Stimulated activated naive CD8-positive, alpha-beta T cell treated with anti-CD3 and anti-CD28 coated beads, Interleukin-15, amount 100 ng/mL, for 72 hours (primary cell): Measurements from ENCODE around the gene C4orf36.

Experiments used
- ATAC-seq: fragments of 150-1000 bp; cut with Tn5 transposase; 2 replicates; pipeline ENCODE4 v1.10.0; 2021; ENCODE audit warnings: mild to moderate bottlenecking, moderate library complexity
- DNase-seq, 2 donors: peaks; one replicate each; pipeline ENCODE4 v3.0.0; 2021 to 2022
- H3K27ac Mint-ChIP-seq, 2 donors: one replicate each; pipeline ENCODE4 v1.8.0; 2022; ENCODE audit warnings: mild to moderate bottlenecking in 2 of 2, mixed read lengths in 2 of 2, moderate library complexity in 2 of 2
- H3K27me3 Mint-ChIP-seq: one replicate; pipeline ENCODE4 v1.8.0; 2022; ENCODE audit warnings: mixed read lengths
- H3K4me1 Mint-ChIP-seq: one replicate; pipeline ENCODE4 v1.8.0; 2022; ENCODE audit warnings: mild to moderate bottlenecking, mixed read lengths
- H3K4me3 Mint-ChIP-seq, 2 donors: one replicate each; pipeline ENCODE4 v1.8.0; 2022; ENCODE audit warnings: mild to moderate bottlenecking in 2 of 2, mixed read lengths in 2 of 2, moderate library complexity in 1 of 2
- H3K9me3 Mint-ChIP-seq, 2 donors: one replicate each; pipeline ENCODE4 v1.8.0; 2022; ENCODE audit warnings: mixed read lengths in 2 of 2

The C4orf36 gene

GRCh38 chr4:86891762-86892635 is at the start of gene C4orf36:
Gene C4orf36 (minus strand): TSS chr4:86892422. CDS start chr4:86891520, 902 bp downstream.
- ATAC-seq (peak; percentile 81), DNase-seq (peak; percentile 24 to 32)
- H3K27ac Mint-ChIP-seq = peak within 1 kb of the TSS in 1 of 2 donors; percentile 21
- no peaks in the 10 kb centered on the region for H3K4me1 Mint-ChIP-seq
- H3K4me3 Mint-ChIP-seq = peak within 1 kb of the TSS; percentile 77 to 78
- no peaks in the 10 kb centered on the region for H3K9me3 Mint-ChIP-seq
- peaks cover 32% of the 10 kb centered on the region for H3K27me3 Mint-ChIP-seq

- H3K9me3 Mint-ChIP-seq = no peaks in the 10 kb centered on the region
- H3K4me3 Mint-ChIP-seq = no peak overlapping the region
- no peak overlapping the region for H3K27ac Mint-ChIP-seq
- no peak for DNase-seq
- peaks cover 57% of the 10 kb centered on the region for H3K4me1 Mint-ChIP-seq
- H3K27me3 Mint-ChIP-seq = no peaks in the 10 kb centered on the region
- ATAC-seq = no peak
These were observed 48.8 kb upstream of the C4orf36 start for GRCh38 chr4:86940920-86941460.

- DNase-seq (peak; percentile 20 to 45), ATAC-seq (peak; percentile 48)
- Mint-ChIP-seq H3K27me3 (no peaks in the 10 kb centered on the region), H3K9me3 (no peaks in the 10 kb centered on the region), H3K4me1 (peaks cover 54% of the 10 kb centered on the region), H3K4me3 (peak overlapping the region; percentile 52 to 56), H3K27ac (peak overlapping the region in 1 of 2 donors; percentile 89)
These were observed 47.7 kb upstream of the C4orf36 start for GRCh38 chr4:86939729-86940575.

- no peak for ATAC-seq
- peaks cover 46% of the 10 kb centered on the region for H3K4me1 Mint-ChIP-seq
- peak overlapping the region in 1 of 2 donors; percentile 89 for H3K27ac Mint-ChIP-seq
- H3K9me3 Mint-ChIP-seq = no peaks in the 10 kb centered on the region
- DNase-seq = no peak
- H3K4me3 Mint-ChIP-seq = peak overlapping the region; percentile 52 to 56
- H3K27me3 Mint-ChIP-seq = no peaks in the 10 kb centered on the region
These were observed 46.7 kb upstream of the C4orf36 start for GRCh38 chr4:86938771-86939520.

GRCh38 chr4:86935853-86936733 is 43.9 kb upstream of the C4orf36 start:
- Mint-ChIP-seq H3K4me3 (peak overlapping the region; percentile 83 to 90), H3K27ac (peak overlapping the region; percentile 95 to 98), H3K9me3 (no peaks in the 10 kb centered on the region), H3K4me1 (peaks cover 46% of the 10 kb centered on the region), H3K27me3 (no peaks in the 10 kb centered on the region)
- DNase-seq (peak; percentile 81 to 86), ATAC-seq (peak; percentile 78)

- Mint-ChIP-seq H3K27ac (peak overlapping the region; percentile 95 to 98), H3K9me3 (no peaks in the 10 kb centered on the region)
- no peak for ATAC-seq
These were observed 43.3 kb upstream of the C4orf36 start for GRCh38 chr4:86935566-86935852.

GRCh38 chr4:86934771-86935565 is 42.7 kb upstream of the C4orf36 start, which contains the start of gene AFF1:
Gene AFF1 (plus strand): TSS chr4:86935011. CDS start chr4:86948534, 13,523 bp downstream.
- peak within 1 kb of the TSS; percentile 90 for H3K4me3 Mint-ChIP-seq
- H3K9me3 Mint-ChIP-seq = no peaks in the 10 kb centered on the region
- peak within 1 kb of the TSS; percentile 95 to 98 for H3K27ac Mint-ChIP-seq
- DNase-seq (peak; percentile 86 to 93), ATAC-seq (peak; percentile 78)
- H3K4me1 Mint-ChIP-seq = peaks cover 37% of the 10 kb centered on the region
- no peaks in the 10 kb centered on the region for H3K27me3 Mint-ChIP-seq

More at GRCh38 chr4:86935566-86935852, 43.3 kb upstream of the C4orf36 start:
- no peak for DNase-seq
- no peaks in the 10 kb centered on the region for H3K27me3 Mint-ChIP-seq
- H3K4me3 Mint-ChIP-seq = peak overlapping the region; percentile 83 to 90
- peaks cover 42% of the 10 kb centered on the region for H3K4me1 Mint-ChIP-seq

- no peaks in the 10 kb centered on the region for H3K27me3 Mint-ChIP-seq
- DNase-seq = peak in 1 of 2 donors; percentile 5
- H3K9me3 Mint-ChIP-seq = no peaks in the 10 kb centered on the region
- peaks cover 30% of the 10 kb centered on the region for H3K4me1 Mint-ChIP-seq
- H3K27ac Mint-ChIP-seq = peak overlapping the region; percentile 94
- ATAC-seq = no peak
- H3K4me3 Mint-ChIP-seq = peak overlapping the region; percentile 84 to 90
These were observed 42.0 kb upstream of the C4orf36 start for GRCh38 chr4:86934147-86934770.

- Mint-ChIP-seq H3K27me3 (no peaks in the 10 kb centered on the region), H3K4me1 (peaks cover 21% of the 10 kb centered on the region), H3K4me3 (no peak overlapping the region), H3K9me3 (no peaks in the 10 kb centered on the region), H3K27ac (no peak overlapping the region)
- no peak for DNase-seq
- no peak for ATAC-seq
These were observed 36.4 kb upstream of the C4orf36 start for GRCh38 chr4:86928400-86929255.

GRCh38 chr4:86927843-86928395 is 35.7 kb upstream of the C4orf36 start:
- peaks cover 21% of the 10 kb centered on the region for H3K4me1 Mint-ChIP-seq
- DNase-seq (no peak), ATAC-seq (peak; percentile 53)
- H3K27me3 Mint-ChIP-seq = no peaks in the 10 kb centered on the region
- no peak overlapping the region for H3K27ac Mint-ChIP-seq
- H3K4me3 Mint-ChIP-seq = no peak overlapping the region
- no peaks in the 10 kb centered on the region for H3K9me3 Mint-ChIP-seq

- no peaks in the 10 kb centered on the region for H3K9me3 Mint-ChIP-seq
- ATAC-seq = no peak
- no peak for DNase-seq
- no peak overlapping the region for H3K27ac Mint-ChIP-seq
- peaks cover 21% of the 10 kb centered on the region for H3K4me1 Mint-ChIP-seq
- H3K4me3 Mint-ChIP-seq = no peak overlapping the region
- H3K27me3 Mint-ChIP-seq = no peaks in the 10 kb centered on the region
These were observed 34.3 kb upstream of the C4orf36 start for GRCh38 chr4:86926435-86927086.

GRCh38 chr4:86924811-86925210 is 32.6 kb upstream of the C4orf36 start:
- H3K27me3 Mint-ChIP-seq = no peaks in the 10 kb centered on the region

More at GRCh38 chr4:86924811-86925210, 32.6 kb upstream of the C4orf36 start:
- DNase-seq = no peak
- H3K4me3 Mint-ChIP-seq = no peak overlapping the region
- H3K9me3 Mint-ChIP-seq = no peaks in the 10 kb centered on the region
- H3K27ac Mint-ChIP-seq = peak overlapping the region in 1 of 2 donors; percentile 11
- no peak for ATAC-seq
- peaks cover 21% of the 10 kb centered on the region for H3K4me1 Mint-ChIP-seq
